ENCODE data around the gene ZNF324.

DNA sequence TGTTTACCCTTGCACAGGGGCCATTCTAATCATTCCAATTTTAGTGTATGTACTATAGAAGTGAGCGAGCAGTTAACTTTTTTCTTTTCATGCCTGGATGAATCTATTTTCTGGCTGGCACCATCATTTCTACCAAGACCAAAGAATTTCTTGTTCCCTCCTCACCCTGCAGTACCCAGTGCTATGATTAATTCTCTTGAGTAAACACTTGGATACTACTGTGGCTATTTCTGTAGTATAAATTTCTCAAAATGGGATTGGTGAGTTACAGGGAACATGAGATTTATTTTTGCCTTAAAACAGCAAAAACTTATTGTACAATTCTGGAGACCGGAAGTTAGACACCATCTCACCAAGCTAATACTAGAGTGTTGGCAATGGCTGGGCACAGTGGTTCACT is 16.9 kb downstream of the ZNF324 start:
- TF ChIP-seq, protein P1, sequence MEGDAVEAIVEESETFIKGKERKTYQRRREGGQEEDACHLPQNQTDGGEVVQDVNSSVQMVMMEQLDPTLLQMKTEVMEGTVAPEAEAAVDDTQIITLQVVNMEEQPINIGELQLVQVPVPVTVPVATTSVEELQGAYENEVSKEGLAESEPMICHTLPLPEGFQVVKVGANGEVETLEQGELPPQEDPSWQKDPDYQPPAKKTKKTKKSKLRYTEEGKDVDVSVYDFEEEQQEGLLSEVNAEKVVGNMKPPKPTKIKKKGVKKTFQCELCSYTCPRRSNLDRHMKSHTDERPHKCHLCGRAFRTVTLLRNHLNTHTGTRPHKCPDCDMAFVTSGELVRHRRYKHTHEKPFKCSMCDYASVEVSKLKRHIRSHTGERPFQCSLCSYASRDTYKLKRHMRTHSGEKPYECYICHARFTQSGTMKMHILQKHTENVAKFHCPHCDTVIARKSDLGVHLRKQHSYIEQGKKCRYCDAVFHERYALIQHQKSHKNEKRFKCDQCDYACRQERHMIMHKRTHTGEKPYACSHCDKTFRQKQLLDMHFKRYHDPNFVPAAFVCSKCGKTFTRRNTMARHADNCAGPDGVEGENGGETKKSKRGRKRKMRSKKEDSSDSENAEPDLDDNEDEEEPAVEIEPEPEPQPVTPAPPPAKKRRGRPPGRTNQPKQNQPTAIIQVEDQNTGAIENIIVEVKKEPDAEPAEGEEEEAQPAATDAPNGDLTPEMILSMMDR (conservative IDR thresholded peaks at IDR 0.05; ENCODE audit: low read depth, low read length), result no peak
- TF ChIP-seq MXI1 (IDR thresholded peaks at IDR 0.05; ENCODE audit: borderline replicate concordance, low read depth, low read length), result no peak
